H1 (cell line): ENCODE measurements around the gene GUCY1B1. TPM values are rescaled to one million over a fixed set of nuclear protein-coding genes. Genes with fewer than 3 reads are reported as not detected.

Source experiments
- CTCF ChIA-PET: fragments of 300-600 bp; sonication (Branson Sonifier 250); formaldehyde crosslinking; loops from one replicate; lab custom pipeline; 2021; ENCODE audit not compliant: partially characterized antibody; lab: Charles Lee
- POLR2A ChIA-PET: fragments of 300-600 bp; sonication (Branson Sonifier 250); formaldehyde crosslinking; loops from one replicate; lab custom pipeline; 2021; ENCODE audit warnings: inconsistent platforms; ENCODE audit not compliant: partially characterized antibody; lab: Charles Lee
- DNase-seq, 2 experiments: peaks; one replicate each; pipeline versions ENCODE4 v3.0.0 to v3.0.0-alpha.2; 2010 to 2022; ENCODE audit warnings: low spot score in 2 of 2, low read depth in 1 of 2, mixed read lengths in 1 of 2
- FAIRE-seq: peaks from 2 replicates; lab custom pipeline; 2011; peaks lifted over from hg19 to GRCh38; lab: Jason Lieb, UNC
- H2AFZ ChIP-seq: 2 replicates; pipeline ENCODE4 v1.8.1; 2012; ENCODE audit warnings: low read length, inconsistent platforms
- H2AK5ac ChIP-seq: 2 replicates; pipeline ENCODE4 v1.6.1; 2013; ENCODE audit warnings: low read depth, low read length
- H2BK120ac ChIP-seq: replicated peaks from 2 replicates; pipeline ENCODE3; 2013; ENCODE audit warnings: low read depth, low read length, inconsistent platforms
- H2BK12ac ChIP-seq: 2 replicates; pipeline ENCODE4 v1.6.1; 2013; ENCODE audit warnings: low read depth, low read length
- H2BK15ac ChIP-seq: 2 replicates; pipeline ENCODE4 v1.6.1; 2013; ENCODE audit warnings: low read length
- H2BK20ac ChIP-seq: 2 replicates; pipeline ENCODE4 v1.6.1; 2013; ENCODE audit warnings: low read length
- H2BK5ac ChIP-seq: 2 replicates; pipeline ENCODE4 v1.6.1; 2013; ENCODE audit warnings: low read depth, low read length
- H3K14ac ChIP-seq: 2 replicates; pipeline ENCODE4 v1.6.1; 2013; ENCODE audit warnings: inconsistent platforms; ENCODE audit not compliant: insufficient read length
- H3K18ac ChIP-seq: 2 replicates; pipeline ENCODE4 v1.6.1; 2013; ENCODE audit warnings: low read length; ENCODE audit errors: extremely low read depth
- H3K23ac ChIP-seq: 2 replicates; pipeline ENCODE4 v1.6.1; 2013; ENCODE audit warnings: inconsistent platforms; ENCODE audit not compliant: insufficient read length
- H3K23me2 ChIP-seq: 2 replicates; pipeline ENCODE4 v1.6.1; 2013; ENCODE audit warnings: low read depth, low read length
- H3K27ac ChIP-seq: 2 replicates; pipeline ENCODE4 v1.6.1; 2011; ENCODE audit warnings: low read depth, low read length, inconsistent platforms
- H3K27me3 ChIP-seq, 4 experiments: replicated peaks in 1 of 4; 1 replicate in 1 of 4; 2 replicates in 3 of 4; pipeline versions ENCODE4 v1.6.1 to v1.8.1; 2011 to 2013; ENCODE audit warnings: low read length in 3 of 4, mild to moderate bottlenecking in 3 of 4, inconsistent platforms in 2 of 4, mixed read lengths in 2 of 4, moderate library complexity in 1 of 4; ENCODE audit not compliant: control insufficient read depth in 3 of 4, insufficient read depth in 3 of 4; ENCODE audit errors: extremely low read depth in 1 of 4
- H3K36me3 ChIP-seq, 4 experiments: 2 replicates each; pipeline versions ENCODE4 v1.6.1 to v1.8.1; 2011 to 2013; ENCODE audit warnings: mild to moderate bottlenecking in 4 of 4, low read length in 3 of 4, moderate library complexity in 2 of 4, control low read depth in 1 of 4, inconsistent platforms in 1 of 4; ENCODE audit not compliant: insufficient read depth in 4 of 4, control insufficient read depth in 2 of 4
- H3K4ac ChIP-seq: replicated peaks from 2 replicates; pipeline ENCODE3; 2013; ENCODE audit warnings: low read length, low read depth, mixed read lengths, inconsistent platforms; ENCODE audit not compliant: insufficient read length
- H3K4me1 ChIP-seq, 4 experiments: replicated peaks in 1 of 4; 1 replicate in 1 of 4; 2 replicates in 3 of 4; pipeline versions ENCODE4 v1.6.1 to v1.8.1; 2011 to 2013; ENCODE audit warnings: low read length in 3 of 4, inconsistent platforms in 2 of 4, mixed read lengths in 1 of 4; ENCODE audit not compliant: insufficient read depth in 4 of 4, control insufficient read depth in 3 of 4
- H3K4me2 ChIP-seq, 2 experiments: 2 replicates each; pipeline versions ENCODE4 v1.6.1 to v1.8.1; 2011 to 2013; ENCODE audit warnings: low read depth in 2 of 2, low read length in 2 of 2, control low read depth in 1 of 2, inconsistent platforms in 1 of 2, mild to moderate bottlenecking in 1 of 2; ENCODE audit not compliant: insufficient read depth in 1 of 2
- H3K4me3 ChIP-seq, 4 experiments: fragments of 200-600, 300-600 bp in 1 of 4; sonication (generic), shearing (Covaris generic), sonication (Bioruptor Twin) in 1 of 4; 2 replicates each; pipeline versions ENCODE4 v1.5.1 to v1.8.1; 2011 to 2016; ENCODE audit warnings: low read length in 4 of 4, low read depth in 3 of 4, control low read depth in 2 of 4, inconsistent platforms in 2 of 4, mild to moderate bottlenecking in 2 of 4, mixed read lengths in 1 of 4, moderate library complexity in 1 of 4; ENCODE audit not compliant: insufficient read depth in 2 of 4; ENCODE audit errors: extremely low read depth in 1 of 4
- H3K56ac ChIP-seq: replicated peaks from 2 replicates; pipeline ENCODE3; 2013; ENCODE audit warnings: low read depth, mild to moderate bottlenecking, mixed read lengths, low read length, inconsistent platforms; ENCODE audit not compliant: insufficient read length
- H3K79me1 ChIP-seq: 2 replicates; pipeline ENCODE4 v1.6.1; 2013; ENCODE audit warnings: low read depth, low read length, control low read depth
- H3K79me2 ChIP-seq, 2 experiments: 2 replicates each; pipeline versions ENCODE4 v1.6.1 to v1.8.1; 2012 to 2013; ENCODE audit warnings: low read length in 2 of 2, mild to moderate bottlenecking in 2 of 2, inconsistent platforms in 1 of 2; ENCODE audit not compliant: insufficient read depth in 2 of 2, control insufficient read depth in 1 of 2
- H3K9ac ChIP-seq, 4 experiments: replicated peaks in 1 of 4; 1 replicate in 1 of 4; 2 replicates in 3 of 4; pipeline versions ENCODE4 v1.6.1 to v1.8.1; 2011 to 2013; ENCODE audit warnings: low read depth in 3 of 4, low read length in 3 of 4, control low read depth in 2 of 4, mild to moderate bottlenecking in 2 of 4, moderate library complexity in 2 of 4, inconsistent platforms in 1 of 4; ENCODE audit errors: extremely low read depth in 1 of 4
- H3K9me3 ChIP-seq, 2 experiments: 2 replicates each; pipeline versions ENCODE4 v1.6.1 to v1.8.1; 2012 to 2013; ENCODE audit warnings: mild to moderate bottlenecking in 2 of 2, moderate library complexity in 2 of 2, control low read depth in 1 of 2, inconsistent platforms in 1 of 2, low read depth in 1 of 2, low read length in 1 of 2, mixed read lengths in 1 of 2; ENCODE audit not compliant: insufficient read depth in 2 of 2
- H4K20me1 ChIP-seq, 2 experiments: replicated peaks in 1 of 2; 2 replicates each; pipeline versions ENCODE3 to v1.8.1; 2011 to 2013; ENCODE audit warnings: inconsistent platforms in 2 of 2, low read length in 2 of 2, mild to moderate bottlenecking in 1 of 2; ENCODE audit not compliant: insufficient read depth in 2 of 2, control insufficient read depth in 1 of 2
- H4K5ac ChIP-seq: 2 replicates; pipeline ENCODE4 v1.6.1; 2013; ENCODE audit warnings: low read length, low read depth, mixed read lengths, inconsistent platforms; ENCODE audit not compliant: insufficient read length
- H4K8ac ChIP-seq: 2 replicates; pipeline ENCODE4 v1.8.0; 2013; ENCODE audit warnings: mild to moderate bottlenecking, moderate library complexity, low read length, inconsistent platforms; ENCODE audit not compliant: insufficient read depth; ENCODE audit errors: extremely low read depth
- H4K91ac ChIP-seq: replicated peaks from 2 replicates; pipeline ENCODE3; 2013; ENCODE audit warnings: low read length, mixed read lengths, inconsistent platforms; ENCODE audit not compliant: insufficient read length
- CBX8 ChIP-seq: fragments of 300-800, 300-1000 bp; sonication (generic); IDR thresholded peaks from 2 replicates; pipeline ENCODE4 v1.7.1; 2016; ENCODE audit warnings: low read depth, low read length, borderline replicate concordance
- HDAC6 ChIP-seq: IDR thresholded peaks from one replicate; pipeline ENCODE4 v1.7.1; 2012; ENCODE audit warnings: low read depth, mild to moderate bottlenecking, inconsistent platforms, low read length, moderate library complexity
- RBBP5 ChIP-seq: IDR thresholded peaks from 2 replicates; pipeline ENCODE4 v1.7.1; 2012; ENCODE audit warnings: low read depth, mild to moderate bottlenecking, inconsistent platforms, low read length, moderate library complexity, borderline replicate concordance
- RFX5 ChIP-seq: IDR thresholded peaks from 2 replicates; pipeline ENCODE4 v1.6.1; 2011; ENCODE audit warnings: low read depth, low read length, improper control_type of control experiment, borderline replicate concordance
- SIN3A ChIP-seq, 2 experiments: IDR thresholded peaks in 1 of 2; conservative IDR thresholded peaks in 1 of 2; 2 replicates each; pipeline ENCODE4 v1.6.1; 2011 to 2012; ENCODE audit warnings: low read length in 2 of 2, improper control_type of control experiment in 1 of 2, low read depth in 1 of 2, mild to moderate bottlenecking in 1 of 2
- SIX5 ChIP-seq: IDR thresholded peaks from 2 replicates; pipeline ENCODE4 v1.6.1; 2011; ENCODE audit warnings: mild to moderate bottlenecking, low read depth, low read length
- SRF ChIP-seq: IDR thresholded peaks from 2 replicates; pipeline ENCODE4 v1.6.1; 2011; ENCODE audit warnings: mild to moderate bottlenecking, low read depth, low read length, moderate library complexity
- SUZ12 ChIP-seq: fragments of 200-600 bp; sonication (generic); IDR thresholded peaks from 2 replicates; pipeline ENCODE4 v1.6.1; 2012; ENCODE audit warnings: mild to moderate bottlenecking, inconsistent platforms, low read length, moderate library complexity, mixed read lengths
- TAF1 ChIP-seq: IDR thresholded peaks from 2 replicates; pipeline ENCODE4 v1.6.1; 2011; ENCODE audit warnings: mild to moderate bottlenecking, low read depth, low read length
- TBP ChIP-seq: IDR thresholded peaks from 2 replicates; pipeline ENCODE4 v1.6.1; 2011; ENCODE audit warnings: low read depth, low read length, improper control_type of control experiment
- WGBS, 2 experiments: shearing (Covaris generic) in 1 of 2; methylation state at CpG; one replicate each; pipeline versions ENCODE4 v1.1.6 to v1.1.7; 2013 to 2015; ENCODE audit warnings: low lambda C conversion rate in 2 of 2, mixed read lengths in 2 of 2, inconsistent platforms in 1 of 2, low coverage in 1 of 2, missing lambda C conversion rate in 1 of 2; ENCODE audit not compliant: insufficient replicate concordance in 2 of 2, insufficient coverage in 1 of 2, insufficient read length in 1 of 2; ENCODE audit errors: extremely low coverage in 1 of 2, missing lambda C conversion rate in 1 of 2; 5-methylcytosine and 5-hydroxymethylcytosine counted together
- polyA plus RNA-seq, 7 experiments: library from polyadenylated mRNA; depleted of rRNA in 3 of 7; stranded (reverse) in 5 of 7; unstranded in 2 of 7; fragments of >200 nt in 5 of 7; fragments of 200-250 nt in 2 of 7; gene quantifications; 1 replicate in 5 of 7; 2 replicates in 1 of 7; 4 replicates in 1 of 7; pipeline versions ENCODE4 v1.2.1 to v1.2.3, GENCODE V29; 2011 to 2013; ENCODE audit warnings: missing spikeins in 2 of 7, mixed read lengths in 2 of 7
- total RNA-seq: library from RNA; stranded (reverse); fragmentation: NEBNext Ultra II Directional; extraction: Animal tissue kit (Norgen Biotek cat#: 25700); gene quantifications from 2 replicates; pipeline ENCODE4 v1.2.1, GENCODE V29; 2021
- TF ChIP-seq, protein P1 (sequence below): IDR thresholded peaks from 2 replicates; pipeline ENCODE4 v1.6.1; 2012; ENCODE audit warnings: low read length, inconsistent platforms

Gene GUCY1B1
- total and polyA plus RNA-seq, 2 of the 8 experiments (the other 6 are each of a cell fraction or from before 2014, with no cell fraction given), result 1.5 to 2.9 TPM

DNA sequence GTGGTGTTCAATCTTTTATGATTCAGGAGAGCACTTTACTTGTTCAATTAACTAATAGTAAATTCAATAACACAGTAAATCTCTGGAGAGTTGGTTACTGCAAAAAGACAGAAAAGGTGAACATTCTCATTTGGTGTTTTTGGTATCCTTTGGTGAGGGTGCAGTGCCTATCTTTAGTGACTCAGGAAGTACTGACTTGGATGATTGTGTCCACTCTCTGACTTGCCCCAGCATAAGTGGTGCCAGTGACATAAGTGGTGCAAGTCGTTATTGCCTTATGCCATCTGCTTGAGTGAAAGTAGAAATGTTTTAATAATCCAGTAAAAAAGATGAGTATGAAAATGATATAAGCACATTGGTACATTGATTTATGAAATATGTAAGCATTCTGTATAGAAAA, 27.0 kb downstream of the GUCY1B1 start:
- no peak for DNase-seq
- Histone ChIP-seq H2BK20ac (no peak overlapping the region), H2BK15ac (no peak overlapping the region), H3K79me1 (no peaks in the 10 kb centered on the region), H3K9ac (no peak overlapping the region), H3K23ac (no peak overlapping the region), H2BK120ac (no peak overlapping the region), H3K79me2 (no peaks in the 10 kb centered on the region), H3K27ac (no peak overlapping the region), H4K20me1 (no peaks in the 10 kb centered on the region), H4K5ac (no peak overlapping the region), H4K8ac (no peak overlapping the region), H3K4me3 (no peak overlapping the region), H3K23me2 (0 out of 2 replicates have a peak, but pooled peaks cover 1% of the 10 kb centered on the region), H3K36me3 (no peaks in the 10 kb centered on the region), H3K9me3 (no peaks in the 10 kb centered on the region), H2BK12ac (no peak overlapping the region), H3K4me1 (no peaks in the 10 kb centered on the region), H3K14ac (no peak overlapping the region), H2AK5ac (no peak overlapping the region), H3K56ac (no peak overlapping the region), H2BK5ac (no peak overlapping the region), H3K18ac (no peak overlapping the region), H3K27me3 (no peaks in the 10 kb centered on the region), H3K4ac (no peak overlapping the region), H2AFZ (no peak overlapping the region), H3K4me2 (no peak overlapping the region), H4K91ac (no peak overlapping the region)
- 88% methylated on average over 1 of the region's 1 CpG; no CpG with 5 or more reads in 1 of the 2 experiments for WGBS, 2 experiments
- POLR2A ChIA-PET, result no interaction called here
- no peak for FAIRE-seq
- CTCF ChIA-PET, result interaction anchor here (1.1 to 2.1 kb wide), 9 partner anchors 8 to 359 kb away, joined by 3 to 30 read pairs (median 7); no protein-coding TSS in a partner anchor
- TF ChIP-seq RBBP5 (no peak), HDAC6 (no peak), TAF1 (no peak), SIX5 (no peak), CBX8 (no peak), TBP (no peak), SUZ12 (no peak), RFX5 (no peak), SIN3A (conservative IDR thresholded peaks at IDR 0.05 in 1 of 2, IDR thresholded peaks at IDR 0.05 in 1 of 2; ENCODE audit: low read depth in 1 of 2, low read length in 2 of 2) (no peak), SRF (no peak)
- TF ChIP-seq, protein P1, sequence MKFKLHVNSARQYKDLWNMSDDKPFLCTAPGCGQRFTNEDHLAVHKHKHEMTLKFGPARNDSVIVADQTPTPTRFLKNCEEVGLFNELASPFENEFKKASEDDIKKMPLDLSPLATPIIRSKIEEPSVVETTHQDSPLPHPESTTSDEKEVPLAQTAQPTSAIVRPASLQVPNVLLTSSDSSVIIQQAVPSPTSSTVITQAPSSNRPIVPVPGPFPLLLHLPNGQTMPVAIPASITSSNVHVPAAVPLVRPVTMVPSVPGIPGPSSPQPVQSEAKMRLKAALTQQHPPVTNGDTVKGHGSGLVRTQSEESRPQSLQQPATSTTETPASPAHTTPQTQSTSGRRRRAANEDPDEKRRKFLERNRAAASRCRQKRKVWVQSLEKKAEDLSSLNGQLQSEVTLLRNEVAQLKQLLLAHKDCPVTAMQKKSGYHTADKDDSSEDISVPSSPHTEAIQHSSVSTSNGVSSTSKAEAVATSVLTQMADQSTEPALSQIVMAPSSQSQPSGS, result no peak
